GM12801 (cell line): Measurements from ENCODE around the gene SOX6.

Experiments used
- CTCF ChIP-seq: IDR thresholded peaks from one replicate; pipeline ENCODE4 v1.5.1; 2011; ENCODE audit warnings: control low read depth; ENCODE audit not compliant: insufficient read length; ENCODE audit errors: extremely low read depth

The SOX6 gene

GRCh38 chr11:15975742-15976141 lies 380.6 kb downstream of the SOX6 start:
- TF ChIP-seq CTCF, result no peak

- TF ChIP-seq CTCF, result no peak
Observed at GRCh38 chr11:15972838-15973237, 383.5 kb downstream of the SOX6 start.

GRCh38 chr11:15971215-15971546 lies 385.2 kb downstream of the SOX6 start:
- no peak for TF ChIP-seq CTCF

GRCh38 chr11:15970506-15971214 lies 385.7 kb downstream of the SOX6 start:
- no peak for TF ChIP-seq CTCF

GRCh38 chr11:15969701-15970329 lies 386.5 kb downstream of the SOX6 start:
- TF ChIP-seq CTCF, result no peak

GRCh38 chr11:15969281-15969680 lies 387.1 kb downstream of the SOX6 start:
- TF ChIP-seq CTCF, result no peak

- no peak for TF ChIP-seq CTCF
Observed at GRCh38 chr11:15968461-15969130, 387.8 kb downstream of the SOX6 start.
